ENCODE measurements around the gene CCL7. TPM values are rescaled to one million over a fixed set of nuclear protein-coding genes. Genes with fewer than 3 reads are reported as not detected.
"Not testable (repeated sequence)": the region's sequence is repeated elsewhere in the genome, so short reads cannot be mapped to it uniquely, and the experiment has no call there.

The CCL7 gene
- total RNA-seq, 1 donor from 2014 or later = not detected

GRCh38 chr17:34226011-34226743 lies 43.8 kb upstream of the CCL7 start:
- no peak for DNase-seq (ENCODE audit: low spot score)
- Mint-ChIP-seq H3K4me1 (ENCODE audit: unreplicated experiment) (no peaks in the 10 kb centered on the region), H3K27me3 (ENCODE audit: unreplicated experiment) (no peaks in the 10 kb centered on the region), H3K9me3 (ENCODE audit: unreplicated experiment) (no peaks in the 10 kb centered on the region), H3K27ac (ENCODE audit: unreplicated experiment) (no peak overlapping the region), H3K4me3 (ENCODE audit: unreplicated experiment) (no peak overlapping the region), H3K36me3 (ENCODE audit: low read depth, unreplicated experiment) (no peaks in the 10 kb centered on the region)
- TF ChIP-seq CTCF (IDR thresholded peaks at IDR 0.05; ENCODE audit: unreplicated experiment) = no peak

- H3K27me3 Mint-ChIP-seq (ENCODE audit: unreplicated experiment) = no peaks in the 10 kb centered on the region
Observed at GRCh38 chr17:34226744-34227034, 43.3 kb upstream of the CCL7 start.

GRCh38 chr17:34227293-34227692 lies 42.7 kb upstream of the CCL7 start:
- not testable (repeated sequence) for H3K27ac Mint-ChIP-seq (ENCODE audit: unreplicated experiment); H3K4me3 Mint-ChIP-seq (ENCODE audit: unreplicated experiment); H3K9me3 Mint-ChIP-seq (ENCODE audit: unreplicated experiment); H3K27me3 Mint-ChIP-seq (ENCODE audit: unreplicated experiment); H3K4me1 Mint-ChIP-seq (ENCODE audit: unreplicated experiment); H3K36me3 Mint-ChIP-seq (ENCODE audit: low read depth, unreplicated experiment); DNase-seq (ENCODE audit: low spot score)

More at GRCh38 chr17:34226744-34227034, 43.3 kb upstream of the CCL7 start:
- no peak overlapping the region for H3K27ac Mint-ChIP-seq (ENCODE audit: unreplicated experiment)
- H3K4me1 Mint-ChIP-seq (ENCODE audit: unreplicated experiment) = no peaks in the 10 kb centered on the region
- no peak for DNase-seq (ENCODE audit: low spot score)
- H3K9me3 Mint-ChIP-seq (ENCODE audit: unreplicated experiment) = no peaks in the 10 kb centered on the region
- no peak for TF ChIP-seq CTCF (IDR thresholded peaks at IDR 0.05; ENCODE audit: unreplicated experiment)
- no peak overlapping the region for H3K4me3 Mint-ChIP-seq (ENCODE audit: unreplicated experiment)
- no peaks in the 10 kb centered on the region for H3K36me3 Mint-ChIP-seq (ENCODE audit: low read depth, unreplicated experiment)

GRCh38 chr17:34227707-34228106 lies 42.3 kb upstream of the CCL7 start:
- no peaks in the 10 kb centered on the region for H3K9me3 Mint-ChIP-seq (ENCODE audit: unreplicated experiment)
- no peak for DNase-seq (ENCODE audit: low spot score)
- H3K4me1 Mint-ChIP-seq (ENCODE audit: unreplicated experiment) = no peaks in the 10 kb centered on the region
- H3K27ac Mint-ChIP-seq (ENCODE audit: unreplicated experiment) = no peak overlapping the region
- no peaks in the 10 kb centered on the region for H3K36me3 Mint-ChIP-seq (ENCODE audit: low read depth, unreplicated experiment)
- TF ChIP-seq CTCF (IDR thresholded peaks at IDR 0.05; ENCODE audit: unreplicated experiment) = no peak
- no peaks in the 10 kb centered on the region for H3K27me3 Mint-ChIP-seq (ENCODE audit: unreplicated experiment)
- H3K4me3 Mint-ChIP-seq (ENCODE audit: unreplicated experiment) = no peak overlapping the region

- DNase-seq (ENCODE audit: low spot score) = no peak
- no peaks in the 10 kb centered on the region for H3K36me3 Mint-ChIP-seq (ENCODE audit: low read depth, unreplicated experiment)
- no peaks in the 10 kb centered on the region for H3K9me3 Mint-ChIP-seq (ENCODE audit: unreplicated experiment)
- TF ChIP-seq CTCF (IDR thresholded peaks at IDR 0.05; ENCODE audit: unreplicated experiment) = no peak
- H3K4me3 Mint-ChIP-seq (ENCODE audit: unreplicated experiment) = no peak overlapping the region
- H3K27ac Mint-ChIP-seq (ENCODE audit: unreplicated experiment) = no peak overlapping the region
- H3K27me3 Mint-ChIP-seq (ENCODE audit: unreplicated experiment) = no peaks in the 10 kb centered on the region
- peaks cover 5% of the 10 kb centered on the region for H3K4me1 Mint-ChIP-seq (ENCODE audit: unreplicated experiment)
Observed at GRCh38 chr17:34228781-34229180, 41.2 kb upstream of the CCL7 start.

Measured in endothelial cell (in vitro differentiated cells).